Cardiac muscle cell (in vitro differentiated cells and primary cell): Measurements from ENCODE around the gene SMYD3. TPM values are rescaled to one million over a fixed set of nuclear protein-coding genes. Genes with fewer than 3 reads are reported as not detected.

Experiments
- DNase-seq, 2 donors: peaks; one replicate each; pipeline versions ENCODE4 v3.0.0 to v3.0.0-alpha.2; 2010 to 2017; ENCODE audit warnings: low read depth in 1 of 2, low spot score in 1 of 2
- H3K27ac ChIP-seq: fragments of 200-600 bp; sonication (generic); 2 replicates; pipeline ENCODE4 v1.5.1; 2016
- H3K27me3 ChIP-seq: fragments of 200-600 bp; sonication (generic); 2 replicates; pipeline ENCODE4 v1.6.0; 2016; ENCODE audit warnings: control low read depth
- H3K36me3 ChIP-seq: fragments of 200-600 bp; sonication (generic); 2 replicates; pipeline ENCODE4 v1.5.1; 2016; ENCODE audit warnings: control low read depth
- H3K4me1 ChIP-seq: fragments of 200-600 bp; sonication (generic); 2 replicates; pipeline ENCODE4 v1.8.1; 2017; ENCODE audit warnings: low read depth, mild to moderate bottlenecking, mixed run types
- H3K4me3 ChIP-seq: fragments of 200-600 bp; sonication (generic); 2 replicates; pipeline ENCODE4 v1.5.1; 2016; ENCODE audit warnings: mild to moderate bottlenecking
- H3K9me3 ChIP-seq: fragments of 200-600 bp; sonication (generic); 2 replicates; pipeline ENCODE4 v1.5.1; 2017; ENCODE audit warnings: low read depth, mild to moderate bottlenecking, control low read depth
- CTCF ChIP-seq: IDR thresholded peaks from 2 replicates; pipeline ENCODE4 v1.5.1; 2012; ENCODE audit warnings: low read depth, mild to moderate bottlenecking, low read length
- polyA plus RNA-seq: library from polyadenylated mRNA; unstranded; fragments of >200 nt; fragmentation: Nextera tagmentation; extraction: Ambion mirVana; gene quantifications from 2 replicates; pipeline ENCODE4 v1.2.1, GENCODE V29; 2016
- total RNA-seq: library from RNA; depleted of rRNA; stranded (reverse); fragments of >200 nt; gene quantifications from 2 replicates; pipeline ENCODE4 v1.2.3, GENCODE V29; 2016

Gene SMYD3
- total and polyA plus RNA-seq, 2 experiments from 2014 or later, result 47.2 to 50.8 TPM

GRCh38 chr1:245903851-245904250 is 603.2 kb downstream of the SMYD3 start:
- no peak for DNase-seq
- TF ChIP-seq CTCF, result no peak
- Histone ChIP-seq H3K4me1 (no peaks in the 10 kb centered on the region), H3K9me3 (no peaks in the 10 kb centered on the region), H3K36me3 (no peaks in the 10 kb centered on the region), H3K27ac (no peak overlapping the region), H3K27me3 (no peaks in the 10 kb centered on the region), H3K4me3 (no peak overlapping the region)

GRCh38 chr1:245901565-245901964 is 605.5 kb downstream of the SMYD3 start:
- no peaks in the 10 kb centered on the region for H3K9me3 ChIP-seq
- no peaks in the 10 kb centered on the region for H3K4me1 ChIP-seq
- H3K27ac ChIP-seq, result no peak overlapping the region
- no peaks in the 10 kb centered on the region for H3K27me3 ChIP-seq
- H3K4me3 ChIP-seq, result no peak overlapping the region
- no peaks in the 10 kb centered on the region for H3K36me3 ChIP-seq
- TF ChIP-seq CTCF, result no peak
- peak in 1 of 2 donors; percentile 20 for DNase-seq

DNA sequence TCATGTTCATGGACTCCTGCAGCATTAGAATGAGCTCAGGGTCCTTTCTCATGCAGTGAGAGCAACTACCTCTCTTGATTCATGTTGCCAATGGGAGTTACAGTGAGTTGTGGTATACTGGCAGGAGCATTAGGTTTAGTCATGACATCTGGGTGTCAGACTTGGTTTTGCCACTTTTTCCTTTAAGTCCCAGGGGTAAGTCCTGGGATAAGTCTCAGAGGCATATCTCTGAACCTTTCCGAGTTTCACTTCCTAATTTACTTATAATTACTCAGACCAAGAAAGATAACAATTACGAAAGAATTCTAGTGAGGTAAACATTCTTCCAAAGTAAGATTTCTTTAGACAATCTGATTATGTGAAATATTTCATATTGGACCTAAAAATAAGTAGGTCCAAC is 606.0 kb downstream of the SMYD3 start:
- Histone ChIP-seq H3K27me3 (no peaks in the 10 kb centered on the region), H3K4me1 (no peaks in the 10 kb centered on the region), H3K36me3 (no peaks in the 10 kb centered on the region), H3K27ac (no peak overlapping the region), H3K4me3 (no peak overlapping the region), H3K9me3 (no peaks in the 10 kb centered on the region)
- peak in 1 of 2 donors; percentile 27 for DNase-seq
- no peak for TF ChIP-seq CTCF

DNA sequence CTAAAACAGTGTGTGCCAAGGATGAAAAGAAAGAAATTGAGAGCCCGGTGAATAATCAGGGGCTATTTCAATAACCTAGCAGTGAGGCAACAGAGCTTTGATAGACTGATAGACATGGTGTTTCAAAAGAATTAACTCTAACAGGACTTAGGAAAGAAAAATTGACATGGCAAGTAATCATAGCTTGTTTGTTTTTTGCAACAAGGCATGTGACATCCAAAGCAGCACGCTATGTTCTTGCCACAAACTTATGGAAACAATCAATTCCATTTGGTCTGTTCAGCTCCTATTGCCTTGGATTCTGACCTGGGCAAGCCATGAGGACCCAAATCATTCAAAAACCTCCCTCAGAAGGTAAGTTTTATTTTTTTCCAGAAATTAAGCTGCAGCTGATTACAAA is 608.5 kb downstream of the SMYD3 start:
- Histone ChIP-seq H3K27ac (no peak overlapping the region), H3K4me1 (no peaks in the 10 kb centered on the region), H3K36me3 (no peaks in the 10 kb centered on the region), H3K4me3 (no peak overlapping the region), H3K27me3 (no peaks in the 10 kb centered on the region), H3K9me3 (no peaks in the 10 kb centered on the region)
- TF ChIP-seq CTCF, result no peak
- DNase-seq, result no peak

DNA sequence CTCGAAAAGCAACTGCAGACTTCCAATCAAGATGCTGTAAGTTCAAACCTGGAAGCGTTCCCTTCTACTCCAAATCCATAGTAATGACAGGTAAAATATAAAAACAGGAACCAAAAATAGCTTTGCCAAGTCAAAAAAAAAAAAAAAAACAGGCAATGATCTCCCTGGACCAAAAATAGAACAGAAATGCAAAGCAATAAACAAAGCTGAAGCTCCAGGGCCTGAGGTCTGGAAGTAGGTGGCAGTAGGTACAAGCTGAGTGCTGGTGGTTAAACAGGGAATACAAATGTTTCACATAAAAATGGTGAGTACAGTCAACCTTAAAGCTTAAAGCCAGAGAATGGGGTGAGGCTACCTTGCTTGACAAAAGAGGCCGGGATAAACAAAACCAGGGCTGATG is 610.8 kb downstream of the SMYD3 start:
- Histone ChIP-seq H3K9me3 (no peaks in the 10 kb centered on the region), H3K4me1 (no peaks in the 10 kb centered on the region), H3K27me3 (no peaks in the 10 kb centered on the region), H3K27ac (no peak overlapping the region), H3K4me3 (no peak overlapping the region), H3K36me3 (no peaks in the 10 kb centered on the region)
- no peak for DNase-seq
- no peak for TF ChIP-seq CTCF

DNA sequence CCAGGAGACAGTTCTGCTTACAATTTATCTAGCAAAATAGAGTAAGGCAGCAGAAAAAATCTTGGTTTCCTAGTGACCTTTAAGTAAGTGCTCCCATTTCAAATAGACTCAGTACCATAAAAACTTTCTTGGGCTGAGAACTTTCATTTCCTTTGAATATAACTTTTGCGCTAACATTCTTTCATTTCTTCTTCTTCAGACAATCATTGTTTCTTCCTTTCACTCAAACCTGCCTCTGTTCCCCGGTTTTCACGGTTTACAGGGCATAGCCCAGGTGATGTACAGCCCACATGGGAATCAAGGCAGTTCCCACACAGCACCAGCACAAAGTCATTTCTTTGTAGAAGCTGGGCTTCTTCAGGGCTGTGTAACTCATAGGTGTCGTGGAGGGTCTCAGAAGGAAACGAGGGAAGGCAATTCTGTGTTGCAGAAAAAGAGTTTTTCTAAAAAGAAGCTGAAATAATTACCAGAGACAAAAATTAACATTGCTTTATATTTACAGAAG is 611.6 kb downstream of the SMYD3 start:
- no peak overlapping the region for H3K27ac ChIP-seq
- no peak overlapping the region for H3K4me3 ChIP-seq
- no peaks in the 10 kb centered on the region for H3K9me3 ChIP-seq
- H3K4me1 ChIP-seq, result no peaks in the 10 kb centered on the region
- no peak for TF ChIP-seq CTCF
- no peaks in the 10 kb centered on the region for H3K36me3 ChIP-seq
- DNase-seq, result no peak
- no peaks in the 10 kb centered on the region for H3K27me3 ChIP-seq
